Parathyroid adenoma (tissue), 2 donors: ENCODE results near the gene LPGAT1.
"Not testable (repeated sequence)": the region's sequence is repeated elsewhere in the genome, so short reads cannot be mapped to it uniquely, and the experiment has no call there.

ENCODE experiments used
- H2AFZ ChIP-seq: fragments of 300-600 bp; sonication (generic); one replicate; pipeline ENCODE4 v1.7.0; 2017; ENCODE audit warnings: antibody characterized with exemption, mild to moderate bottlenecking
- H3K27ac ChIP-seq: fragments of 300-600 bp; sonication (generic); one replicate; pipeline ENCODE4 v1.7.0; 2017
- H3K27me3 ChIP-seq: fragments of 300-600 bp; sonication (generic); one replicate; pipeline ENCODE4 v1.7.0; 2017; ENCODE audit warnings: low read length; ENCODE audit not compliant: control insufficient read depth, insufficient read depth
- H3K36me3 ChIP-seq: fragments of 300-600 bp; sonication (generic); one replicate; pipeline ENCODE4 v1.7.0; 2017; ENCODE audit warnings: low read length; ENCODE audit not compliant: control insufficient read depth, insufficient read depth
- H3K4me1 ChIP-seq: fragments of 300-600 bp; sonication (generic); one replicate; pipeline ENCODE4 v1.7.0; 2017; ENCODE audit warnings: control low read depth
- H3K4me2 ChIP-seq: fragments of 300-600 bp; sonication (generic); one replicate; pipeline ENCODE4 v1.7.0; 2017; ENCODE audit warnings: low read length
- H3K4me3 ChIP-seq: fragments of 300-600 bp; sonication (generic); one replicate; pipeline ENCODE4 v1.7.0; 2017; ENCODE audit warnings: low read depth, low read length
- H3K79me2 ChIP-seq: fragments of 300-600 bp; sonication (generic); one replicate; pipeline ENCODE4 v1.7.0; 2017; ENCODE audit warnings: control low read depth
- H3K9ac ChIP-seq: fragments of 300-600 bp; sonication (generic); one replicate; pipeline ENCODE4 v1.7.0; 2017; ENCODE audit warnings: mild to moderate bottlenecking
- H3K9me3 ChIP-seq: fragments of 300-600 bp; sonication (generic); one replicate; pipeline ENCODE4 v1.7.0; 2017; ENCODE audit warnings: low read length; ENCODE audit not compliant: control insufficient read depth
- CTCF ChIP-seq: fragments of 300-600 bp; sonication (generic); IDR thresholded peaks from one replicate; pipeline ENCODE4 v1.7.0; 2017; ENCODE audit warnings: antibody characterized with exemption, mild to moderate bottlenecking
- donor health status: primary hyperparathyroidism.

The LPGAT1 gene

DNA sequence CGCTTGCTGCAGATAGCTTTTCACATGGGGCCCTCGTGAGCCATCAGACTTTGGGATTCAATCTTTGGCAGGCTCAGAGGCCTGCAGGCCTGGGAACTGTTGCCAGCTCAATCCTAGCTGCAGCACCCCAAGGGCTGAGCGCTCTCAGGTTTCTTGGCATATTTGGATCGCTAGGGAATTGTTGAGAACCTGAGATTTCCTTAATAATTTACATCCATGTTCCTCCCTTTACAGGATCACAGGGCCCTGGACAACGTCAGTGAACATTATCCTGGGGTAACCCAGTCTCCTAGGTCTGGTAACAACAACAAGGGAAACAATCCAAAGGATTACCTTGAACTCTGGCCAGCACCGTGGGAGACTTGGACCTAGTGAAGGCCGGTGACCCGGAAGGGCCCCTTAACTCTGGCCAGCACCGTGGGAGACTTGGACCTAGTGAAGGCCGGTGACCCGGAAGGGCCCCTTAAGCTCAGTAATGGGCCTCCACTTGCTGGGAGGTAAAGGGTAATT is 105.8 kb downstream of the LPGAT1 start:
- no peaks in the 10 kb centered on the region for H3K79me2 ChIP-seq
- no peak for TF ChIP-seq CTCF

DNA sequence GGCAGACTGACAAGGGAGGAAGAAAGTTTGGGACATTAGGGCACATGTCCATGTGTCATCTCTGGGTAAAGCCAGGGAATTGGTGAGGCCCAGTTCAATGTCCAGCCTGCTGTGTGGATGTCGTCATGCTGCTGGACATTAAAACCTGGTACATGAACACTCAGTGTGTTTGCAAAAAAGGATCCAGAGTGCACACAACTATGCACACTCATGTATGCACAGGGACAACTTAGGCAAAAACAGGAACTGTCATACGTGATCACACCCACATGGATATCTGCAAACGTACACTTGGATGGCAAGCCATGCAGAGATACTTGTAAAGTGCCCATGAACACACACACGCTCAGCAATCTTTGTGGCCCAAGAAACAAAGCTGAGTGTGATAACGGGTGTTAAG is 107.3 kb downstream of the LPGAT1 start:
- Histone ChIP-seq H2AFZ (no peak overlapping the region), H3K79me2 (no peaks in the 10 kb centered on the region), H3K4me2 (no peak overlapping the region), H3K9me3 (no peaks in the 10 kb centered on the region), H3K4me1 (no peaks in the 10 kb centered on the region), H3K27ac (no peak overlapping the region), H3K4me3 (no peak overlapping the region), H3K9ac (no peak overlapping the region), H3K36me3 (no peaks in the 10 kb centered on the region), H3K27me3 (no peaks in the 10 kb centered on the region)
- no peak for TF ChIP-seq CTCF

More for the DNA sequence above, 105.8 kb downstream of the LPGAT1 start:
- Histone ChIP-seq H3K4me1 (no peaks in the 10 kb centered on the region), H2AFZ (no peak overlapping the region), H3K9me3 (no peaks in the 10 kb centered on the region), H3K4me2 (no peak overlapping the region), H3K27ac (no peak overlapping the region), H3K27me3 (no peaks in the 10 kb centered on the region), H3K9ac (no peak overlapping the region), H3K4me3 (no peak overlapping the region), H3K36me3 (no peaks in the 10 kb centered on the region)

GRCh38 chr1:211722277-211723175 is 108.0 kb downstream of the LPGAT1 start:
- H3K4me3 ChIP-seq, result no peak overlapping the region
- H3K27me3 ChIP-seq, result no peaks in the 10 kb centered on the region
- H3K27ac ChIP-seq, result no peak overlapping the region
- no peak overlapping the region for H3K4me2 ChIP-seq
- H3K36me3 ChIP-seq, result no peaks in the 10 kb centered on the region
- no peaks in the 10 kb centered on the region for H3K79me2 ChIP-seq
- H3K9ac ChIP-seq, result no peak overlapping the region
- no peaks in the 10 kb centered on the region for H3K4me1 ChIP-seq
- TF ChIP-seq CTCF, result no peak
- no peak overlapping the region for H2AFZ ChIP-seq
- H3K9me3 ChIP-seq, result no peaks in the 10 kb centered on the region

GRCh38 chr1:211716555-211716954 is 114.0 kb downstream of the LPGAT1 start:
- H3K4me3 ChIP-seq, H3K4me1 ChIP-seq, H3K36me3 ChIP-seq, H3K27ac ChIP-seq, H3K79me2 ChIP-seq, H2AFZ ChIP-seq, H3K27me3 ChIP-seq, H3K4me2 ChIP-seq, H3K9ac ChIP-seq, H3K9me3 ChIP-seq: not testable (repeated sequence)

DNA sequence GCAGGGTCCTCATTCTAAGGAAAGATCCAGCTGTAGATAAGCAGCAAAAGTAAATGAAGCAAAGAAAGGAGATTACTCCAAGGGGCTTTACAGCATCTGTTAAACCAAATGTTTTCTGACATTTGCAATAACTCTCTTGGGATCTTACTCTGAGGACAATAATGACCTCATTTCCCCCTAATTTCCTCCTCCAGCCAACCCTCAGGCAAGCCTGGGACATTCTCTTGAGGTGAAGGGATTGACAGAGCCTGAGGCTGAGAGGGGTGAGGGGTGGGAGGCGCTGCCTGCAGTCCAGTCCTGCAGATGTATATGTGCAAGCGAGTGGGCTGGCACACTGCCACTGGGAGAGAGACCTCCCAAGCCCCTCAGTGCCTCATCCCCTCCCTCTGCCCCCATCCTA is 114.6 kb downstream of the LPGAT1 start:
- no peaks in the 10 kb centered on the region for H3K36me3 ChIP-seq
- H3K9me3 ChIP-seq, result no peaks in the 10 kb centered on the region
- no peak for TF ChIP-seq CTCF
- no peak overlapping the region for H2AFZ ChIP-seq
- no peak overlapping the region for H3K9ac ChIP-seq
- H3K4me3 ChIP-seq, result no peak overlapping the region
- H3K4me2 ChIP-seq, result no peak overlapping the region
- H3K27me3 ChIP-seq, result no peaks in the 10 kb centered on the region
- no peaks in the 10 kb centered on the region for H3K79me2 ChIP-seq
- no peak overlapping the region for H3K27ac ChIP-seq
- no peaks in the 10 kb centered on the region for H3K4me1 ChIP-seq
